Keratinocyte (primary cell): Measurements from ENCODE around the gene CLDN14.

Source experiments
- CTCF ChIP-seq, 3 experiments: IDR thresholded peaks in 1 of 3; conservative IDR thresholded peaks in 1 of 3; optimal IDR thresholded peaks in 1 of 3; 2 replicates in 2 of 3; 3 replicates in 1 of 3; pipeline versions ENCODE3 to v1.5.1; 2011; ENCODE audit warnings: low read length in 3 of 3, mild to moderate bottlenecking in 3 of 3, moderate library complexity in 2 of 3, control low read depth in 1 of 3, inconsistent platforms in 1 of 3; ENCODE audit not compliant: insufficient read depth in 2 of 3; ENCODE audit errors: extremely low read depth in 1 of 3
- EZH2 ChIP-seq: IDR thresholded peaks from one replicate; pipeline ENCODE4 v1.6.1; 2012; ENCODE audit warnings: inconsistent platforms, mild to moderate bottlenecking, low read length, moderate library complexity

- no peak for TF ChIP-seq CTCF (optimal IDR thresholded peaks at IDR 0.05 in 1 of 3, IDR thresholded peaks at IDR 0.05 in 1 of 3, conservative IDR thresholded peaks at IDR 0.05 in 1 of 3; ENCODE audit: extremely low read depth in 1 of 3, insufficient read depth in 2 of 3, low read length in 3 of 3)
- no peak for TF ChIP-seq EZH2
These were observed 39.1 kb upstream of the CLDN14 start for GRCh38 chr21:36518883-36519492.
